ENCODE measurements around the gene WBP2.

GRCh38 chr17:75894049-75894733 is 39.1 kb upstream of the WBP2 start:
- TF ChIP-seq CTCF (optimal IDR thresholded peaks at IDR 0.05 in 1 of 3, IDR thresholded peaks at IDR 0.05 in 1 of 3, conservative IDR thresholded peaks at IDR 0.05 in 1 of 3; ENCODE audit: extremely low read depth in 1 of 3, insufficient read depth in 2 of 3, low read length in 3 of 3) (no peak), EZH2 (IDR thresholded peaks at IDR 0.05; ENCODE audit: low read length) (no peak)

Data from keratinocyte (primary cell).